ENCODE measurements around the gene AKR1B1. TPM values are rescaled to one million over a fixed set of nuclear protein-coding genes. Genes with fewer than 3 reads are reported as not detected.

The AKR1B1 gene
- total and polyA plus RNA-seq, 8 donors = 13.2 to 47.1 (median 19.2) TPM

- 75 to 76% methylated on average over 1 of the region's 1 CpG for WGBS, 2 donors
- Histone ChIP-seq H3K36me3 (no peaks in the 10 kb centered on the region), H3K4me1 (peaks cover 0 to 11% (median 0%) of the 10 kb centered on the region in 3 donors)
These were observed 3.0 kb upstream of the AKR1B1 start for GRCh38 chr7:134461916-134462315.

DNA sequence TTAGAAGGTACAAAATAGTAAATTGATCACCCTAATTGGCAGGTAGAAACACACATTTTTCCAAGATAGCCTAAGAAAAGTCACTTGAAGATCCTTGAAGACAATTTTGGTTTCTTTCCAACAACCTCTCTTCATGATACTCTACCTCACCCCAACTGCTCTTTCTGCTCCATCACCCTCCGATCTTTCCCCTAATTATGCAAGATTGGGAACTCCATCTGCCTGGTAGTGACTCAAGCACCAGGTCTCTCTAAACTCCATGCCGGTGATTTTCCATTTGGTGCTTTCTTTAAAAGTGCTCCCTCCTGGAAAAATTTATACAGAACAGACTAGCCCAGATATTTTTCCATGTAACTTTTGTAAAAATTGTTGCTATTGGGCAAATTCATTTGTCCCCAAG lies 1.1 kb upstream of the AKR1B1 start:
- no peak overlapping the region for H3K4me3 ChIP-seq
- H3K27me3 ChIP-seq = no peaks in the 10 kb centered on the region
- DNase-seq = no peak
- no peaks in the 10 kb centered on the region for H3K36me3 ChIP-seq
- H3K9me3 ChIP-seq = no peaks in the 10 kb centered on the region
- TF ChIP-seq CTCF (IDR thresholded peaks at IDR 0.05) = no peak
- no peak overlapping the region for H3K27ac ChIP-seq
- peaks cover 0 to 11% (median 0%) of the 10 kb centered on the region in 3 donors for H3K4me1 ChIP-seq
- no peak for FAIRE-seq
- no peak for ATAC-seq
- WGBS, 2 donors = 92 to 94% methylated on average over 2 of the region's 2 CpGs
- intact Hi-C loops (cut with DNase I) = no loop called here

More at GRCh38 chr7:134461916-134462315, 3.0 kb upstream of the AKR1B1 start:
- FAIRE-seq = no peak
- Histone ChIP-seq H3K9me3 (no peaks in the 10 kb centered on the region), H3K27me3 (no peaks in the 10 kb centered on the region), H3K4me3 (no peak overlapping the region), H3K27ac (no peak overlapping the region)
- no peak for TF ChIP-seq CTCF (IDR thresholded peaks at IDR 0.05)
- intact Hi-C loops (cut with DNase I) = no loop called here
- DNase-seq = no peak
- ATAC-seq = no peak

GRCh38 chr7:134458341-134458805 lies 527 bp downstream of the AKR1B1 start:
- ATAC-seq (peak; percentile 63 to 76 (median 73)), DNase-seq (peak; percentile 19 to 77 (median 50)), FAIRE-seq (no peak)
- 1 to 2% methylated on average over 36 to 37 of the region's 37 CpGs for WGBS, 2 donors
- H3K36me3 ChIP-seq = no peaks in the 10 kb centered on the region
- TF ChIP-seq CTCF (IDR thresholded peaks at IDR 0.05) = no peak
- H3K27me3 ChIP-seq = no peaks in the 10 kb centered on the region
- H3K9me3 ChIP-seq = no peaks in the 10 kb centered on the region
- peak overlapping the region; percentile 62 to 92 (median 68) for H3K4me3 ChIP-seq
- peaks cover 0 to 11% (median 0%) of the 10 kb centered on the region in 3 donors for H3K4me1 ChIP-seq
- intact Hi-C loops (cut with DNase I) = no loop called here
- H3K27ac ChIP-seq = peak overlapping the region; percentile 47 to 76 (median 60)

GRCh38 chr7:134457210-134457609 lies 1.7 kb downstream of the AKR1B1 start:
- FAIRE-seq = no peak
- H3K4me1 ChIP-seq = peaks cover 0 to 11% (median 0%) of the 10 kb centered on the region in 3 donors
- no peaks in the 10 kb centered on the region for H3K9me3 ChIP-seq

More at GRCh38 chr7:134457210-134457609, 1.7 kb downstream of the AKR1B1 start:
- intact Hi-C loops (cut with DNase I) = no loop called here
- 93 to 98% methylated on average over 2 of the region's 2 CpGs for WGBS, 2 donors
- H3K27ac ChIP-seq = no peak overlapping the region
- TF ChIP-seq CTCF (IDR thresholded peaks at IDR 0.05) = no peak
- no peak overlapping the region for H3K4me3 ChIP-seq
- no peaks in the 10 kb centered on the region for H3K36me3 ChIP-seq
- no peak for DNase-seq
- no peaks in the 10 kb centered on the region for H3K27me3 ChIP-seq
- ATAC-seq = no peak

Measured in pancreas (tissue), 10 donors.